ENCODE data around the gene LTBP2. TPM values are rescaled to one million over a fixed set of nuclear protein-coding genes. Genes with fewer than 3 reads are reported as not detected.
A peak's percentile ranks its signal among the peaks of the same experiment; 100 is the strongest.

Gene LTBP2
- total and polyA plus RNA-seq, 2 of the 13 experiments (the other 11 are each of a cell fraction or from before 2014, with no cell fraction given): 0.20 to 0.41 TPM

- TF ChIP-seq ZNF407 (CRISPR knock-in tag; IDR thresholded peaks at IDR 0.05; ENCODE audit: not compliant biosample characterization) (no peak), ZBTB44 (CRISPR knock-in tag; IDR thresholded peaks at IDR 0.05) (no peak), ZNF766 (CRISPR knock-in tag; IDR thresholded peaks at IDR 0.05; ENCODE audit: borderline replicate concordance) (no peak), SRSF4 (IDR thresholded peaks at IDR 0.05; ENCODE audit: low read depth, low read length, poor library complexity, severe bottlenecking) (no peak), ZBTB10 (CRISPR knock-in tag; IDR thresholded peaks at IDR 0.05; ENCODE audit: borderline replicate concordance) (no peak), MTF2 (CRISPR knock-in tag; IDR thresholded peaks at IDR 0.05; ENCODE audit: borderline replicate concordance) (no peak), MAF1 (CRISPR knock-in tag; IDR thresholded peaks at IDR 0.05; ENCODE audit: borderline replicate concordance) (no peak), KDM3A (CRISPR knock-in tag; IDR thresholded peaks at IDR 0.05; ENCODE audit: low read depth) (no peak), FOXM1 (CRISPR knock-in tag; IDR thresholded peaks at IDR 0.05) (no peak), CREB3 (CRISPR knock-in tag; IDR thresholded peaks at IDR 0.05) (no peak), SALL1 (CRISPR knock-in tag; IDR thresholded peaks at IDR 0.05) (peak; percentile 53), ZMYM4 (CRISPR knock-in tag; IDR thresholded peaks at IDR 0.05) (peak; percentile 45; the same call in 1 of the 2 replicates), MTA3 (CRISPR knock-in tag; IDR thresholded peaks at IDR 0.05) (no peak), ZNF138 (CRISPR knock-in tag; IDR thresholded peaks at IDR 0.05; ENCODE audit: low read depth) (no peak)
These were observed 119.2 kb downstream of the LTBP2 start, which contains the start of gene NPC2 (continued) for GRCh38 chr14:74492776-74493342.

Data from HepG2 (cell line).